DOHH2 (cell line): ENCODE measurements around the gene LCMT1.

Source experiments
- H3F3A ChIP-seq: fragments of 200-600 bp; sonication (generic), shearing (Covaris generic); 2 replicates; pipeline ENCODE4 v1.6.0; 2016; ENCODE audit warnings: antibody characterized with exemption, mild to moderate bottlenecking; ENCODE audit not compliant: control insufficient read depth, insufficient read depth
- H3K27ac ChIP-seq: fragments of 200-600 bp; sonication (generic); 2 replicates; pipeline ENCODE4 v1.5.1; 2014; ENCODE audit warnings: low read depth, mild to moderate bottlenecking, low read length, moderate library complexity
- H3K27me3 ChIP-seq: fragments of 200-600 bp; sonication (generic); 2 replicates; pipeline ENCODE4 v1.6.1; 2014; ENCODE audit warnings: mild to moderate bottlenecking, low read length, mixed read lengths; ENCODE audit not compliant: control insufficient read depth
- H3K36me3 ChIP-seq: fragments of 200-600 bp; sonication (generic); 2 replicates; pipeline ENCODE4 v1.6.1; 2014; ENCODE audit warnings: mild to moderate bottlenecking, low read length, moderate library complexity, mixed read lengths; ENCODE audit not compliant: control insufficient read depth
- H3K4me1 ChIP-seq: fragments of 200-600 bp; sonication (generic); 2 replicates; pipeline ENCODE4 v1.6.1; 2014; ENCODE audit warnings: mild to moderate bottlenecking, low read length, mixed read lengths; ENCODE audit not compliant: control insufficient read depth
- H3K4me2 ChIP-seq: fragments of 200-600 bp; sonication (generic); 2 replicates; pipeline ENCODE4 v1.6.0; 2014; ENCODE audit warnings: mild to moderate bottlenecking, low read length, moderate library complexity
- H3K4me3 ChIP-seq: fragments of 200-600 bp; sonication (generic); 2 replicates; pipeline ENCODE4 v1.5.1; 2014; ENCODE audit warnings: mild to moderate bottlenecking, low read length, mixed read lengths
- H3K79me2 ChIP-seq: fragments of 200-600 bp; sonication (generic); 2 replicates; pipeline ENCODE4 v1.6.1; 2014; ENCODE audit warnings: mild to moderate bottlenecking, low read length, mixed read lengths; ENCODE audit not compliant: control insufficient read depth
- H3K9me2 ChIP-seq: fragments of 200-600 bp; sonication (generic); replicated peaks from 2 replicates; pipeline ENCODE4 v1.6.1; 2014; ENCODE audit warnings: mild to moderate bottlenecking, low read length, mixed read lengths; ENCODE audit not compliant: control insufficient read depth
- H3K9me3 ChIP-seq: fragments of 200-600 bp; sonication (generic); 2 replicates; pipeline ENCODE4 v1.6.1; 2014; ENCODE audit warnings: antibody characterized with exemption, low read length, mixed read lengths; ENCODE audit not compliant: control insufficient read depth, insufficient read depth
- H4K20me1 ChIP-seq: fragments of 200-600 bp; sonication (generic); 2 replicates; pipeline ENCODE4 v1.6.0; 2014; ENCODE audit warnings: low read depth, mild to moderate bottlenecking, antibody characterized with exemption, low read length, moderate library complexity; ENCODE audit not compliant: control insufficient read depth, insufficient read depth
- CTCF ChIP-seq: fragments of 200-600 bp; sonication (generic); IDR thresholded peaks from one replicate; pipeline ENCODE4 v1.5.1; 2014; ENCODE audit warnings: antibody characterized with exemption, mild to moderate bottlenecking, low read depth, low read length; ENCODE audit not compliant: poor library complexity, severe bottlenecking
- EZH2phosphoT487 ChIP-seq: fragments of 200-600 bp; sonication (generic); IDR thresholded peaks from 2 replicates; pipeline ENCODE4 v1.6.1; 2017; ENCODE audit warnings: borderline replicate concordance, mild to moderate bottlenecking, antibody characterized with exemption, low read length, moderate library complexity, mixed read lengths

LCMT1 gene

DNA sequence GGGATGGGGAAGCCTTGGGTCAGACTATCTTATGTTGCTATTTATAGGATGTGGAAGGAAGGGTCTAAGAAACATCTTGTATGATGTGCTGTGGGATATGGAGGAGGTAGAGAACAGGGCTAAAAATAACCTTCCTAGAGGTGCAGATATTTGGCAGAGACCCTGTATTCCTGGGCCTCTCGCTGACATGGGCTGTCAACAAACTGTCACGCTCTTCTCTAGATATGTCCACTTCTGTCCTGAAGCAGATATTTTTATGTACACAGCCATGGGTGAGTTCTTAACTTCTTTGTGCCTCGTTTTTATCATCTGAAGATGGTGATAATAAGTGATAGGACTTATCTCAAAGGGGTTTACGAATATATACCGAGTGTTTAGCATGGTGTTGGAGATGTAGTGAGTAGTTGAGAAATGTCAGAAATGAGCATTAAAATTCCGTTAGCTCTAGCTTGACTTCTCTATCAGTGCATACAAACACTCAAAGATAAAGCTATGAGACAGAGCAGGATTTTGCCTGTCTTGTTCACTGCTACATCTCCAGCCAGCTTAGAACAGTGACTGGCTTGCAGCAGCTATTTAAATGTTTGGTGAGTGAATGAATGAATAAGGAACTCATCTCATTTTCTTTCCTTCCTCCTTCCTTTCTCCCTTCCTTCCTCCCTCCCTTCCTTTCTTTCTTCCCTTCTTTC is 102.3 kb downstream of the LCMT1 start:
- Histone ChIP-seq H3K36me3 (no peaks in the 10 kb centered on the region), H3F3A (no peaks in the 10 kb centered on the region), H3K4me2 (no peak overlapping the region), H3K27ac (no peak overlapping the region), H3K27me3 (no peaks in the 10 kb centered on the region; the same call in 1 of the 2 replicates), H3K4me1 (no peaks in the 10 kb centered on the region), H3K4me3 (no peak overlapping the region), H4K20me1 (no peaks in the 10 kb centered on the region), H3K9me3 (no peaks in the 10 kb centered on the region), H3K9me2 (no peaks in the 10 kb centered on the region), H3K79me2 (no peaks in the 10 kb centered on the region)
- TF ChIP-seq CTCF, result no peak
- TF ChIP-seq EZH2phosphoT487, result no peak

GRCh38 chr16:25217112-25217511 is 105.6 kb downstream of the LCMT1 start:
- Histone ChIP-seq H3K4me1 (no peaks in the 10 kb centered on the region), H3K79me2 (no peaks in the 10 kb centered on the region)

DNA sequence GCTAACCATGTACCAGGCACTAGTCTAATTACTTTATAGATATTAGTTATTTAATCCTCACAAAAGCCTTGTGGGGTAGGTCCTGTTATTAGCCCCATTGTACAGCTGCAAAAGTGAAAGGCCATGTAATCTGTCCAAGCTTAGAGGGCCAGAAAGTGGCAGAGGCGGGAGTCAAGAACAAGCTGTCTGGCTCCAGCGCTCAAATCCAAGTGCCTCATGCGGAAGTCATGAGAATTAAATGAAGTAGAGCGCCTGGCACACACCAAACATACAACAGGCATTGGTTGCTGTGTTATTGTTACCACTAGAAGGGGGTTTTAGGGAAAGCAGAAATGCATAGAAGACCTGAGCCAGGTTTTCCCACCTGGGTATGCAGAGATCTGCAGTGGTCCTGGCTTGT is 106.4 kb downstream of the LCMT1 start:
- TF ChIP-seq EZH2phosphoT487, result no peak
- TF ChIP-seq CTCF, result no peak
- Histone ChIP-seq H4K20me1 (no peaks in the 10 kb centered on the region), H3F3A (no peaks in the 10 kb centered on the region), H3K9me3 (no peaks in the 10 kb centered on the region), H3K36me3 (no peaks in the 10 kb centered on the region), H3K4me3 (no peak overlapping the region), H3K79me2 (no peaks in the 10 kb centered on the region), H3K9me2 (no peaks in the 10 kb centered on the region), H3K27me3 (no peaks in the 10 kb centered on the region), H3K4me1 (no peaks in the 10 kb centered on the region), H3K27ac (no peak overlapping the region), H3K4me2 (no peak overlapping the region)

More at GRCh38 chr16:25217112-25217511, 105.6 kb downstream of the LCMT1 start:
- Histone ChIP-seq H3K9me3 (no peaks in the 10 kb centered on the region), H3K4me2 (no peak overlapping the region), H4K20me1 (no peaks in the 10 kb centered on the region), H3K27me3 (no peaks in the 10 kb centered on the region), H3K9me2 (no peaks in the 10 kb centered on the region), H3F3A (no peaks in the 10 kb centered on the region), H3K36me3 (no peaks in the 10 kb centered on the region), H3K27ac (no peak overlapping the region), H3K4me3 (no peak overlapping the region)
- TF ChIP-seq CTCF, result no peak
- TF ChIP-seq EZH2phosphoT487, result no peak
